Bronchial epithelial cell (primary cell): ENCODE results near the gene ARRB1. TPM values are rescaled to one million over a fixed set of nuclear protein-coding genes. Genes with fewer than 3 reads are reported as not detected.

Source experiments
- DNase-seq: peaks from one replicate; pipeline ENCODE4 v3.0.0-alpha.2; 2010; ENCODE audit warnings: low read depth
- FAIRE-seq: peaks from 2 replicates; lab custom pipeline; 2011; peaks lifted over from hg19 to GRCh38; lab: Jason Lieb, UNC
- H3K27me3 ChIP-seq: 2 replicates; pipeline ENCODE4 v1.5.1; 2011; ENCODE audit warnings: low read length; ENCODE audit not compliant: control insufficient read depth, insufficient read depth
- H3K36me3 ChIP-seq: 2 replicates; pipeline ENCODE4 v1.5.1; 2011; ENCODE audit warnings: low read length; ENCODE audit not compliant: control insufficient read depth, insufficient read depth
- H3K4me3 ChIP-seq: 2 replicates; pipeline ENCODE4 v1.5.1; 2011; ENCODE audit warnings: mild to moderate bottlenecking, low read depth, low read length, control low read depth
- CTCF ChIP-seq: IDR thresholded peaks from 2 replicates; pipeline ENCODE4 v1.5.1; 2011; ENCODE audit warnings: mild to moderate bottlenecking, moderate library complexity, low read length, control low read depth, inconsistent platforms; ENCODE audit not compliant: insufficient read depth, severe bottlenecking
- total RNA-seq: library from RNA; depleted of rRNA; stranded (reverse); fragments of >200 nt; gene quantifications from 2 replicates; pipeline ENCODE4 v1.2.1, GENCODE V29; 2014

Gene ARRB1
- total RNA-seq, 1 donor from 2014 or later, result 0.26 TPM

- H3K4me3 ChIP-seq, result no peak overlapping the region
- no peak for FAIRE-seq
- no peaks in the 10 kb centered on the region for H3K36me3 ChIP-seq
- TF ChIP-seq CTCF, result no peak
- peaks cover 2% of the 10 kb centered on the region for H3K27me3 ChIP-seq
- no peak for DNase-seq
These were observed 52.5 kb downstream of the ARRB1 start for GRCh38 chr11:75298976-75299260.

GRCh38 chr11:75298191-75298975, 53.1 kb downstream of the ARRB1 start:
- Histone ChIP-seq H3K36me3 (no peaks in the 10 kb centered on the region), H3K4me3 (no peak overlapping the region), H3K27me3 (peaks cover 2% of the 10 kb centered on the region)
- TF ChIP-seq CTCF, result no peak
- FAIRE-seq, result no peak
- no peak for DNase-seq

GRCh38 chr11:75293903-75294302, 57.6 kb downstream of the ARRB1 start:
- TF ChIP-seq CTCF, result no peak
- DNase-seq (no peak), FAIRE-seq (no peak)
- Histone ChIP-seq H3K4me3 (no peak overlapping the region), H3K27me3 (peaks cover 1% of the 10 kb centered on the region), H3K36me3 (no peaks in the 10 kb centered on the region)

GRCh38 chr11:75292943-75293342, 58.5 kb downstream of the ARRB1 start:
- DNase-seq, result no peak
- no peak for TF ChIP-seq CTCF
- Histone ChIP-seq H3K36me3 (no peaks in the 10 kb centered on the region), H3K4me3 (no peak overlapping the region), H3K27me3 (peaks cover 1% of the 10 kb centered on the region)
- no peak for FAIRE-seq

- no peak for FAIRE-seq
- no peak for TF ChIP-seq CTCF
- H3K27me3 ChIP-seq, result peaks cover 1% of the 10 kb centered on the region
- no peaks in the 10 kb centered on the region for H3K36me3 ChIP-seq
- H3K4me3 ChIP-seq, result no peak overlapping the region
- no peak for DNase-seq
These were observed 59.7 kb downstream of the ARRB1 start for GRCh38 chr11:75291741-75292140.

GRCh38 chr11:75289919-75290318, 61.5 kb downstream of the ARRB1 start:
- FAIRE-seq, result no peak
- DNase-seq, result no peak
- H3K4me3 ChIP-seq, result no peak overlapping the region

More at GRCh38 chr11:75289919-75290318, 61.5 kb downstream of the ARRB1 start:
- H3K27me3 ChIP-seq, result peaks cover 1% of the 10 kb centered on the region
- no peaks in the 10 kb centered on the region for H3K36me3 ChIP-seq
- no peak for TF ChIP-seq CTCF
